ENCODE measurements around the gene TMEM14B. TPM values are rescaled to one million over a fixed set of nuclear protein-coding genes. Genes with fewer than 3 reads are reported as not detected.
"Not testable (repeated sequence)": the region's sequence is repeated elsewhere in the genome, so short reads cannot be mapped to it uniquely, and the experiment has no call there.

Gene TMEM14B
- total and polyA plus RNA-seq, 12 donors, result 74.3 to 210 (median 123) TPM

GRCh38 chr6:10736731-10737130, 10.9 kb upstream of the TMEM14B start:
- intact Hi-C loops (cut with DNase I), result no loop called here
- no peaks in the 10 kb centered on the region for H3K4me1 ChIP-seq (replicated peaks in 1 of 2)
- TF ChIP-seq, protein P1, sequence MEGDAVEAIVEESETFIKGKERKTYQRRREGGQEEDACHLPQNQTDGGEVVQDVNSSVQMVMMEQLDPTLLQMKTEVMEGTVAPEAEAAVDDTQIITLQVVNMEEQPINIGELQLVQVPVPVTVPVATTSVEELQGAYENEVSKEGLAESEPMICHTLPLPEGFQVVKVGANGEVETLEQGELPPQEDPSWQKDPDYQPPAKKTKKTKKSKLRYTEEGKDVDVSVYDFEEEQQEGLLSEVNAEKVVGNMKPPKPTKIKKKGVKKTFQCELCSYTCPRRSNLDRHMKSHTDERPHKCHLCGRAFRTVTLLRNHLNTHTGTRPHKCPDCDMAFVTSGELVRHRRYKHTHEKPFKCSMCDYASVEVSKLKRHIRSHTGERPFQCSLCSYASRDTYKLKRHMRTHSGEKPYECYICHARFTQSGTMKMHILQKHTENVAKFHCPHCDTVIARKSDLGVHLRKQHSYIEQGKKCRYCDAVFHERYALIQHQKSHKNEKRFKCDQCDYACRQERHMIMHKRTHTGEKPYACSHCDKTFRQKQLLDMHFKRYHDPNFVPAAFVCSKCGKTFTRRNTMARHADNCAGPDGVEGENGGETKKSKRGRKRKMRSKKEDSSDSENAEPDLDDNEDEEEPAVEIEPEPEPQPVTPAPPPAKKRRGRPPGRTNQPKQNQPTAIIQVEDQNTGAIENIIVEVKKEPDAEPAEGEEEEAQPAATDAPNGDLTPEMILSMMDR (IDR thresholded peaks at IDR 0.05), result no peak
- no peak for TF ChIP-seq POLR2A (IDR thresholded peaks at IDR 0.05)
- H3K27ac ChIP-seq, result no peak overlapping the region
- H3K36me3 ChIP-seq (replicated peaks in 1 of 2), result no peaks in the 10 kb centered on the region
- no peak overlapping the region for H3K4me3 ChIP-seq
- no peaks in the 10 kb centered on the region for H3K27me3 ChIP-seq
- no peaks in the 10 kb centered on the region for H3K9me3 ChIP-seq (replicated peaks in 1 of 3)
- WGBS, 4 donors, result 85 to 89% (median 86%) methylated on average over 2 of the region's 2 CpGs
- no peak for DNase-seq

DNA sequence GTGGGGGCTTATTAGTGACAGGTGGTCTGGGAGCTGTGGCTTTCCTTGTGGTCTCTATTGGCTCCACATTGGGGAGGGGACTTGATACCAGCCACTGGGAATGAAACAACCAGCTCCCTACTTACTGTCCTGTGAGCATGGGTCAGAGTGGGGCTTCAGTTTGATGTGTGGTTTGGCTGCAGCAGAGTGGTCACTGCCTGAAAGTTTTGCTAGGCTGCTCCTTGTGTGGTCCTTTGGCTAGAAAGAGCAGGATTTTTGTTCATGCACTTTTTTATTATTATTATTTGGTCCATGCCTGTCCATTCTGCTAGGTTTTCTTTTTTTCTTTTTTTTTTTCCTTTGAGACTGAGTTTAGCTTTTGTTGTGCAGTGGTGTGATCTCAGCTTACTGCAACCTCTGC, 7.5 kb upstream of the TMEM14B start:
- H3K27me3 ChIP-seq, result no peaks in the 10 kb centered on the region
- intact Hi-C loops (cut with DNase I), result loop anchor here in 1 of 2 donors (10.0 kb wide), 1 partner anchor 45 kb away; the partner anchor contains the start of genes C6orf52 and PAK1IP1

GRCh38 chr6:10741643-10742042, 6.0 kb upstream of the TMEM14B start:
- H3K27me3 ChIP-seq; H3K9me3 ChIP-seq (replicated peaks in 1 of 3); H3K27ac ChIP-seq; H3K4me1 ChIP-seq (replicated peaks in 1 of 2); H3K4me3 ChIP-seq; H3K36me3 ChIP-seq (replicated peaks in 1 of 2): not testable (repeated sequence)
- peak in 1 of 7 donors; percentile 6 for DNase-seq
- intact Hi-C loops (cut with DNase I), result loop anchor here in 1 of 2 donors (10.0 kb wide), 1 partner anchor 47 kb away; the partner anchor contains the start of genes C6orf52 and PAK1IP1
- WGBS, 4 donors, result 80 to 95% (median 92%) methylated on average over 4 of the region's 4 CpGs

More for the DNA sequence above, 7.5 kb upstream of the TMEM14B start:
- Histone ChIP-seq H3K4me3 (no peak overlapping the region), H3K4me1 (replicated peaks in 1 of 2) (no peaks in the 10 kb centered on the region), H3K27ac (no peak overlapping the region), H3K9me3 (replicated peaks in 1 of 3) (no peaks in the 10 kb centered on the region), H3K36me3 (replicated peaks in 1 of 2) (no peaks in the 10 kb centered on the region)
- peak in 2 of 7 donors; percentile 3 to 24 for DNase-seq
- TF ChIP-seq POLR2A (IDR thresholded peaks at IDR 0.05), result no peak
- TF ChIP-seq, protein P1 (IDR thresholded peaks at IDR 0.05), result no peak

DNA sequence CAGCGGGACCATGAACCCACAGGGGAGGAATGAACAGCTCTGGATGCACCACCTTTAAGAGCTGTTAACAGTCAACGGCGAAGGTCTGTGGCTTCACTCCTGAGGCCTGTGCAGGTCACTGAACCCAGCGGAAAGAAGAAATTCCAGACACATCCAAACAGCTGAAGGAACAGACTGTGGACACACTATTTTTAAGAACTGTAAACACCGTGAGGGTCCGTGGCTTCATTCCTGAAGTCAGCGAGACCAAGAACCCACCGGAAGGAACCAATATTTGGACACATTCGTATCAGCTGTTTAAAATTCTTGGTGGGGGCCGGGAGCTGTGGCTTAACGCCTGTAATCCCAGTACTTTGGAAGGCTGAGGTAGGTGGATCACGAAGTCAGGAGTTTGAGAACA, 5.4 kb upstream of the TMEM14B start:
- Histone ChIP-seq H3K36me3 (replicated peaks in 1 of 2) (no peaks in the 10 kb centered on the region), H3K4me3 (no peak overlapping the region), H3K27me3 (no peaks in the 10 kb centered on the region), H3K27ac (no peak overlapping the region), H3K9me3 (replicated peaks in 1 of 3) (no peaks in the 10 kb centered on the region), H3K4me1 (replicated peaks in 1 of 2) (no peaks in the 10 kb centered on the region)
- WGBS, 4 donors, result 96 to 98% (median 97%) methylated on average over 12 of the region's 12 CpGs
- intact Hi-C loops (cut with DNase I), result loop anchor here in 1 of 2 donors (10.0 kb wide), 1 partner anchor 47 kb away; the partner anchor contains the start of genes C6orf52 and PAK1IP1
- TF ChIP-seq POLR2A (IDR thresholded peaks at IDR 0.05), result no peak
- TF ChIP-seq, protein P1 (IDR thresholded peaks at IDR 0.05), result no peak
- peak in 1 of 7 donors; percentile 24 for DNase-seq

DNA sequence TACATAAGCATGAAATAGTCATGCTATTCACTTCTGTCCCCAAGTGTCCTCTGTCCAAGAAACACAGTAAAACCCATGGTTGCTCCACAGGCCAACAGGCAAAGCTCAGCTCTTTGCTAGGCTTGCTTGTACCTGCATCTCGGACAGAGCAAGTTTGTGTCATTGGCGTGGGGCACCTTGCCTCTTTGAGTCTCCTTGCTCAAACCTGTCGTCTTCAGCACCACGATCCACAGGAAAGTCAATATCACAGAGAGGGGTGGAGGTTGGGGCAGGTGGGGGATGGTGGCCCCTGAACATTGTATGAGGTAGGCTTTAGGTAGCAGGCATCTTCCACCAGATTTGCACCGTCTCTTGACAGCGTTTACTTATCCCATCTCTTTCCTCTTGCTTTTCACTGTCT, 4.1 kb upstream of the TMEM14B start:
- H3K36me3 ChIP-seq (replicated peaks in 1 of 2), result no peaks in the 10 kb centered on the region

More for the DNA sequence above, 4.1 kb upstream of the TMEM14B start:
- 81 to 93% (median 84%) methylated on average over 5 to 6 of the region's 6 CpGs for WGBS, 4 donors
- Histone ChIP-seq H3K27ac (no peak overlapping the region), H3K9me3 (replicated peaks in 1 of 3) (no peaks in the 10 kb centered on the region), H3K27me3 (no peaks in the 10 kb centered on the region), H3K4me1 (replicated peaks in 1 of 2) (peaks cover 4 to 5% of the 10 kb centered on the region in 2 donors), H3K4me3 (no peak overlapping the region)
- peak in 1 of 7 donors; percentile 48 for DNase-seq
- intact Hi-C loops (cut with DNase I), result loop anchor here in 1 of 2 donors (10.0 kb wide), 1 partner anchor 49 kb away; the partner anchor contains the start of genes C6orf52 and PAK1IP1
- TF ChIP-seq, protein P1 (IDR thresholded peaks at IDR 0.05), result no peak
